Superior temporal gyrus (tissue), 1 donor: ENCODE data around the gene RB1.
"Not testable (repeated sequence)": the region's sequence is repeated elsewhere in the genome, so short reads cannot be mapped to it uniquely, and the experiment has no call there.

Experiments
- DNase-seq: peaks from one replicate; pipeline ENCODE4 v3.0.0-alpha.2; 2016; ENCODE audit errors: extremely low spot score

RB1 gene

DNA sequence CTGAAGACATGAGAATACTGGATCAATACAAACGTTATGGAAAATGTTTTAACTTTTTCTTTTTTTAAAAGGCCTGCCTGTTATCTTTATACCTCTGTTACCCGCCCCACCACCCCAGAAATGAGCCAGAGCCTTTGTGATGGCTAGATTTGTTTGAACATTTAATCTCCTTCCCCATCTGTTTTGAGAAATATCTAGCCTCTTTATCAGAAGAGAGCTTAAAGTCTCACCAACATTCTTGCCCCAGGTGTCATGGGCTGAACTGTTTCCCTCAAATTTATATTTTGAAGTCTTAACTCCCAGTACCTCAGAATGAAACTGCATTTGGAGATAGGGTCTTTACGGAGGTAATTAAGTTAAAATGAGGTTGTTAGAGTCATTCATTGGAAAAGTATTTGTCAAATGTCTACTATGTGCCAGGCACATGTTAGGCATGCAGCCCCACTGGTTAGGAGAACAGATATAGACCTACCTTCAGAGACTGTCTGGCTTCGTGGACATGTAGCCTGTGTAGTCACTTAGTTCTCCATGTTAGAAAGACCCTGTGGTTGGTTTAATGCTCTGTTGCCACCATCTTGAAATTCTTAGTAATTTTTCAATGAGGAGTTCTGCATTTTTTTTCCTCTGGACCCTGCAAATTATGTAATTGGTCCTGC is 6.3 kb upstream of the RB1 start:
- DNase-seq = no peak

DNA sequence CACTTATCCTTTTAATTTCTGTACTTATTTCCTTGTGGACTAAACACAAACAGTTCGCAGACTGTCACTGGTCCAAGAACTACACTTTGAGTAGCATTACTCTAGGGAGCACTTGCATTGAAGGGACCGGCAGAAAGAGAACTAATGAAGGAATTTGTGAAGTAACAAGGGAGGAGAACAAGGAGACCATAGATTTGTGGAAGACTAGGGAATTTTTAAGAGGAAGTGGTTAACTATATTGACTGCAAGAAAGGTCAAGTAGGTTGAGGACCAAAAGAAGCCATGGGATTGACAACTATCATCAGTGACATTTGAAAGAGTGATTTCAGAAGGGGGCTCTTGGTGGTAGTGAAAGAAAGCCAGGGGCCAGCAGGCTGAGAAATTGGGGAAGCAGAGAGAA is 4.0 kb upstream of the RB1 start:
- DNase-seq = no peak

DNA sequence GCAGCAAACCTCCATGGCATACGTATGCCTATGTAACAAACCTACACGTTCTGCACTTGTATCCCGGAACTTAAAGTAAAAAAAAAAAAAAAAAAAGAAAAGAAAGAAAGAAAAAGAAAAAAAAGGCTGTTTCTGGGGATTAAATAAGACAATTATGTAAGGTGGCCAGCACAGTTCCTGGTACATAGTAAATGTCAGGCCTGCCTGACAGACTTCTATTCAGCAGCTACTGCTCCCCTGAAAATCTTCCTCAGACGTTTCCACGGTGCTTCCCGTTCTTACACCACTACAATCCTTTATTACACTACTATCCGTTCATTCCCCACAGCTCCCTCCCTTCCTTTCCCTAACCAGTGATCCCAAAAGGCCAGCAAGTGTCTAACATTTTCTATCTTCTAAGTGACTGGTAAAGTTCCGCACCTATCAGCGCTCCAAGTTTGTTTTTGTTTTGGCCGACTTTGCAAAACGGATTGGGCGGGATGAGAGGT is 636 bp upstream of the RB1 start:
- DNase-seq = peak; percentile 57

DNA sequence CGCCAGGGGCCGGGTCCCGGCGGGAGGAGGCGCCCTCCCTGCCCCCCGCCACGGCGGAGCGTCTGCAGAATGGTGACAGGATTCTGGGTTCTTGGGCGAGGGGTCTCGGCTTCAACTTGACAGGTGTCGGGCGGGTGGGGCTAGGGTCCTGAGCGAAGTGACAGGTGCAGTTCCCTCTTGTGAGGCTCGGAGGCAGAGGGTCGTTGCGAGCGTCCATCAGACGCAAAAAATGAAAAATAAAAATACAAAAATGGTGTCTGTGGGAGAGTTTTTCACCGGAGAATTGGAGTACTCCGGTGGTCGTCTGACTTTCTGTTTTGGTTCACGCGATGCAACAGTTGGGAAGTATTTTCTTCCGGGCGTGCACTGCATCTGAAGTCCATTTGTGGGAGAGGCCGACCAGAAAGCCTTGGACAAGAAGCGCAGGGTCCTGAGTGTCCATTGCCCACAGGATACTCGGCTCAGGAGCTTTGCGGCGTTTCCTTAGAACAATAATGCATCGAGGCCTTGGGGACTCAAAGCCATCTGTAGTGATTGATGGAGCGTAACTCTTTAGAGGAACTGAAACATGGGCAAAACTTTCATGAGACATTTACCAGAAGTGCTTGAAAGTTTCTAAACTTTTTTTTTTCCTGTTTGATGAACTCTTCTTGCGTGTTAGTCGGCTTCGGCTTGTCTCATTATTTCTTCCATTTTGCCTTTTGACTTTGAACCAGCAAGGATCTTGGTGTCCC is 759 bp downstream of the RB1 start:
- DNase-seq = peak; percentile 66

DNA sequence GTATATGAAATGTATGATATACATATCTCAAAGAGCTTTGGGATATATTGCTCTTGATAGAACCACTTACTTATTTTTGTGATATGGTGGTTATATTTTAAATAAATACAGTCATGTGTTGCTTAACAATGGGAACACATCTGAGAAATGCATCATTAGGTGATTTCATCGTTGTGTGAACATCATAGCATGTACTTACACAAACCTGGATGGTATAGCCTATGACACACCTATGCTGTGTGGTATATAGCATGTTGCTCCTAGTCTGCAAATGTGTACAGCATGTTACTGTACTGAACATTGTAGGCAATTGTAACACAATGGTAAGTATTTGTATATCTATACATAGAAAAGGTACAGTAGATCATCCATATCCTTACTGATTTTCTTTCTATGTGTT is 7.7 kb downstream of the RB1 start:
- no peak for DNase-seq

DNA sequence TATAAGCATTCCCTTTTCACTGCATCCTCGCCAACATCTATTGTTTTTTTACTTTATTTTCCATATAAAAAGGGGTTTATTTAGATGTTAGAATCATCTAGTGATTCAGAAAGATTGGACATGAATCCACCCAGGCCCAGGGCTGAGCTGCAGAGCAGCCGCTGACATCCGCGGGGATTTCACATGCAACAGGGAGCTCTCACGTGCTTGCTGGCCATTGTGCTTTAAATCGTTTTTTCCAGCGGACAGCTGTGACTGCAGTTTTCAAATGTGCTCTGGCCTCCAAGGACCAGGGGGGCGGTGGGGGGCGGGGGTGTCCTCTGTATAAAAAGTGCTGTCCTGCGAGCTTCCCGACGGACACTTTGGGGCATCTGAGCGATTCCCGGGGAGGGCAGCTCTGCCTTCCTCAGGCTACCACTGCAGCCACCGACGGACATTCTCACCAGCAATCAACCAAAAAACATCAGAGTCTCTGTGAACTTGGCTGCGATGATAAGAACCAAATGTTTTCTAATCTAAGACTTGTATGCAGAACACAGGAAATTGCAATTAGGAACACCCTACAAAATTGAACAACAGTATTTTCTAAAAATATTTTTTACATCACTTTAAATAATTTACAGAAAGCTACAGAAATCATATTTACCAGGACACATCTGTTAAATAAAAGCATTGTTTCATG is 12.6 kb downstream of the RB1 start:
- DNase-seq = no peak

DNA sequence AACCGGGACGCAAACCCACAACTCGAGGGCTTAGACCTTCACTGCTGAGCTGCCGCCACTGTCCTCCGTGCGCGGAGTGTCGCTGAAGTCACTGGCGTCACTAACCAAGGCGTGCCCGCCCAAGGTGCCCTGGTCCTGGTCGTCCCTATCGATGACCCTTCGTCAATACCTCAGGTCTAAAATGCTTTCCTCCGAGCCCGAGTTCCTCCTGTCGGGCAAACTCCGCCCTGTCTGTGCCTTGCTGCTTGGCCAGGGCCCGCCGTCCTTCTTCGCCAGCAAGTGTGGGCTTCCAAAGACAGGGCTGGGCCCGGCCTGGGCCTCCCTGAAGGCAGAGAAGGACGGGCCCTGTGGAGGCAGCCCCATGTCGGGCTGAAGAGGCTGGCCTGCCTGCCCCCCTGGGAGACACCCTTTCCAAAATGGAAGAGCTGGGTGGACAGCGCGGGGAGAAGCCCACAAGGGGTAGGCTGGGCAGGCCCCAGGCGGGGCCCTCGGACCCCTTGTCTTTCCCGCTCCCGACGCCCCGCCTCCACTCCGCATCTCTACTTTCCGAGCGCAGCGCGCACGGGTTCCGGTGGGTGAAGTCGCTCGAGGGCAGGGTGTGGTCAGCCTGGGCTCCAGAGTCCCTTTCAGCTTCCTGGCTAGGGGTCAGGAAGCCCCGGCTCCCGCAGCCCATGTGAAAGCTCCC is 13.4 kb downstream of the RB1 start:
- no peak for DNase-seq

DNA sequence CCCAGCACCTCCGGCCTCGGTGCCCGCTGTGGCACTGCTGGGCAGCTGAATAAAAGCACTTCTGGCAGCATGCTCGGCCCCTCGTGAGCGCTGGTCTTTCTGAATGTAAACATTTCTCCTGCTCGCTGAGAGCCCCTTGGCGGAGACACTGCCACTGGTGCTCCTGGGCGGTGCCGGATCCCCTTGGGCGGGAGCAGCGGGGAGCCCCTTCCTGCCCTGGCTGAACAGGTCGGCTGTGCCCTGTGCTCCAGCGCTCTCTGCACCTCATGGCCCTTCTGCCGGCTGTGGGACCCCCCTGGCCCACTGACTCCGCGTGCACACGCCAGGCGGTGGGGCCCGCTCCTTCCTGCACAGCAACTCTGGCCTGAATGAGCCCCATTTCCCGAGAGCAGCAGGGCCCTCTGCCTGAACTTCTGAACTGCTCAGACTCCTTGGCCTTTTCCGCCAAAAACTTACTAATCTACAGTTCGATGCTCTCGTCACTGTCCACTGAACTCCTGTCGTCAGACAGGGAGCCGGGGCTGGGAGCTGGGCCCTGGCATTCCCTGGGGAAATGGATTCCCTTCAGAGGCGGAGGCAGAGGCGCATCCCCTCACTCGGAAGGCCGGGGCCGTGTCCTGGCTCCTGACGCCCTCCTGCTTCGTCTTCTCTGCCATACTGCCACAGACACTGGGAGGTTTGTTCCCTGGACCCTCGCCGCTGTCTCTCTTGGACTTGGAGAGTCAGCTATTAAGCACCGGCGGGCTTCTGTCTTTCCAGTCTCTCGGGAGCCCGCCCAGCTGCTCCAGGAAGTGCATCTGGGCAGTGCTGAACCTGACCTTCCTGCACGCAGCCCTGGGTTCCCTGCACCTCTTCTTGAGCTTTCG is 14.2 kb downstream of the RB1 start:
- no peak for DNase-seq

DNA sequence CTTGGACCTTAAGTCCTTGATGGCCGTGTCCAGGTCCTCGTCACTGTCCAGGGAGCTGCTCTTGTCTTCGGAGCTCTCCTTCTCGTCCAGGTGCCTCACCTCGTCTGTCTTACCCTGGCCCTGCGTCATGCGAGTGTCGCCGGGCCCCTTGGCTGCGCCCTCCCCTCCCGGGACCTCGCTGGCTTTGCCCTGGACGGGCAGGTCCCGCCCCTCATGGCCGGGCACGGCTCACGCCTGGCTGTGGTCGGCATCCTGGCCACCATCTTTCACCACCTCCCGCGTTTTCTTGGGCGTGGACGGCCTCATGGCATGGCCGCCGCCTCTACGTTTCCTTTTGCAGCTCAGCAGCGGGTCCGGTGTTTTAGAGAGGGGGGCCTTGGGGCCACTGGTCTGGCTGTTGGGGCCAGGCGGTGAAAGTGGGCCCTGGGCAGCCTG is 14.8 kb downstream of the RB1 start:
- no peak for DNase-seq

DNA sequence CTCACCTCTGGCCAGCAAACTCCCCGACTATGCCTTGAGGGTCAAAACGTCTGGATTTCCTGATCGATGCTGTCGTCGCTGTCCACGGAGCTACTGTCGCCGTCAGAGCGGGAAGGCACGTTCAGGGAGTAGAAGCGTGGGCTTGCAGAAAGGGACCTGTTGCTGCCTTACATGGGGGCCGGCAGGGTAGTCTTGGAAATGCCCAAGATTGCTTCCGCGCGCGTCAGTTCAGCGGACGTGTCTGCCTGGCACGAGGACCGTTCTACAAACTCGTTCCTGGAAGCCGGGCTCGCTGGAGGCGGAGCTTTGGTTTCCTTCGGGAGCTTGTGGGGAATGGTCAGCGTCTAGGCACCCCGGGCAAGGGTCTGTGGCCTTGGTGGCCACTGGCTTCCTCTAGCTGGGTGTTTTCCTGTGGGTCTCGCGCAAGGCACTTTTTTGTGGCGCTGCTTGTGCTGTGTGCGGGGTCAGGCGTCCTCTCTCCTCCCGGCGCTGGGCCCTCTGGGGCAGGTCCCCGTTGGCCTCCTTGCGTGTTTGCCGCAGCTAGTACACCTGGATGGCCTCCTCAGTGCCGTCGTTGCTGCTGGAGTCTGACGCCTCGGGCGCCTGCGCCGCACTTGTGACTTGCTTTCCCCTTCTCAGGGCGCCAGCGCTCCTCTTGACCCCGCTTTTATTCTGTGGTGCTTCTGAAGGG is 15.4 kb downstream of the RB1 start:
- DNase-seq = no peak

DNA sequence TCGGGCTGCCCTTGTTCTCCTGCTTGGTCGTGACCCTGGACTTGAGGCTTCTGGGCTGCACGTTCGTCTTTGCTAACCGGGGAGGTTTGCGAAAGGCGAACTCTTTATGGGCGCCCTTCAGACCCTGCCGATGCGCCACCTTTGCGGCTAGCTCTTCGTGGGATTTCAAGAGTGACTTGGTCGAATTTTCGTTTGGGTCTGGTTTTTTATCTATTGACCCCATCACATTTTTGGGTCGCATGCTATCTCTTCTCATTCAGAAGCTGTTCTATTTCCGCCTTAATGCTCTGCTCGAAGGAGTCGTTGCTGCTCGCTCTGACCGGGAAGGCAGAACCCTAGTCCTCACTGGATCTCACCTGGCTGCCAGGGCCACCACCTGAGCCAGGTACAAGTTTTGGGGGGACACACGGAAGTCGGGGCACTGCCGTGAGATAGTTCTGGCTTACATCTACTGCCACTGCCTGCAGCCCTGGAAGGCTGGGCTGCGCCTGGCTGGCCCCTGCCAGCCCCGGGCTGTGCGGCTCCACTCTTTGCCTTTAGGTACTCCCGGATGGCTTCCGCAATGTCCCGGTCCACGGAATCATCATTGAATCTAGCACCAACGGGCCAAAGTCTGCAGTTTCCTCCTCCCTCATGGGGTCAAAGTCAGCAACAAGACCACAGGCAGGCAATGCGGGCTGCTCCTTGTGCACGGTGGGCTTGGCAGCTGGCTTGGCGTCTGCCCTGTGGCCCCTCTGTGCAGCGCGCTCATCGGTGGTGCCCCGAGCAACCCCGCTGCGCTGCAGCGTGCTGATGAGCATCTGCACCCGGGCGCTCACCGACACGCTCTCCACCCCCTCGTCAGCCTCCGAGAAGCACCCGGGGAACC is 16.2 kb downstream of the RB1 start:
- DNase-seq = no peak

DNA sequence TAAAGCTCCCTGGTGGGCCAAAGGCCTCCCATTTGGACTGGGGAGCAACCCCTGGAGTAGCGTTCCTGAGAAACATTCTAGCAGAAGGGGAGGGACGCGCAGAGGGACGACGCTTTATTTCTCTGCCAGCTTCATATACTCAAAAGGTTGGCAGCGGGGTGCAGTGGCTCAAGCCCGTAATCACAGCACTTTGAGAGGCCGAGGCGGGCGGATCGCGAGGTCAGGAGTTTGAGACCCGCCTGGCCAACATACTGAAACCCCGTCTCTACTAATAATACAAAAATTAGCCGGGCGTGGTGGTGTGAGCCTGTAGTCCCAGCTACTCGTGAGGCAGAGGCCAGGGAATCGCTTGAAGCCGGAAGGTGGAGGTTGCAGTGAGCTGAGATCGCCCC is 16.8 kb downstream of the RB1 start:
- no peak for DNase-seq

DNA sequence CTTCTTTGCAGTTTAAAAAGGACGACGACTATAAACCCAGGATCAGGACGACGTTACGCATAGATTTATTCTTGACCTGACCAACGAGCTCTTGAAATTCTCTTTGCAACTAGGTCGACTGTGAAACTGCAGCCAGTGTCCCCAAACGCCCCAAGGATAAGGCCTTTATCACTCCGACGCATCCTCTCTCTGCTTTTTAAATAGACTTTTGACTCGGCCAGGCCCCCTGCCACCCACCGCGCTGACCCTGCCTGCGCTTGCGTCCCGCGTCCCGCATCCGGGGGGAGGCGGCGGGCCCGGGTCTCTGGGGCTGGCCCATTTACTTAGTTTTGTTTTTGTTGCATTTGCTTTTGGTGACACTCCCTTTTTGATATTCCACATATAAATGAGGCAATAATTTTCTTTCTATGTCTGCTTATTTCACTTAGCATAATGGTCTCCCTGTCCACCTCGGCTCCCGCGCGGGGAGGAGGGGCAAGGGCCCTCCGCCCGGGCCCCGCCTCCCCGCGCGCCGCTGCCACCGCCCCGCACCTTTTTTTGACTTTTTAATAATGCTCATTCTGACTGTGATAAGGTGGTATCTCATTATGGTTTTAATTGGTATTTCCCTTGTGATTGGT is 17.4 kb downstream of the RB1 start:
- DNase-seq = no peak

DNA sequence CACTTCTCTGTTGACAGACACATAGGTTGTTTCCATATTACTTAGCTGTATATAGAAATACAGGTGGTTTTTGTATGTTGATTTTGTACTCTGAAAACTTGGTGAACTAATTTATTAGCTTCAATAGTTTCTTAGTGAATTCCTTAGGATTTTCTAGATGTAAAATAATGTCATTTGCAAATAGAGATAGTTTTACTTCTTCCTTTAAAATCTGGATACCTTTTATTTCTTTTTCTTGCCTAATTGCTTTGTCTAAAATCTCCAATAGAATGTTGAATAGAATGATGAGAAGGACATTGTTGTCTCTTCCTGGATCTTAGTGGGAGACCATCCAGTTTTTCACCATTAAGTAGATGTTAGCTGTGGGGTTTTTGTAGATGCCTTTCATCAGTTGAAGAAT is 18.7 kb downstream of the RB1 start:
- DNase-seq = no peak

DNA sequence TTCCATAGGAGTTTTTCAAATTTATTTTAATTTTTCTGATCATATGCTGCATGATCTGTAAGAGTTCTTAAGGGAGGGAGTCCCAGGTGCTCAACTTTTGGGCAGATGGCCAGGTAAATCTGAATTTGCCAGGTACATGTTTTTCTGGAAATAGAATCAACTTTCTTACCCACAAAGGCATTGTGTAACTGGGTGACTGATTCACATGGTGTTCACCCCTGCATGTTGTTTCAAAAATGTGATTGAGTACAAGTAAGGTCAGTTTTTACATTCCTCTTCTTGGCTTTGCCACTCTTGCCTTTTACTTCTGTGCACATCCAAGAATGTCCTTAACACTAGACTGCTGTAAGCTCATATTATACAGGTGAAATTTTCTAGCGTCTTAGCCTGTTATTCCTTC is 30.4 kb downstream of the RB1 start:
- DNase-seq = no peak

DNA sequence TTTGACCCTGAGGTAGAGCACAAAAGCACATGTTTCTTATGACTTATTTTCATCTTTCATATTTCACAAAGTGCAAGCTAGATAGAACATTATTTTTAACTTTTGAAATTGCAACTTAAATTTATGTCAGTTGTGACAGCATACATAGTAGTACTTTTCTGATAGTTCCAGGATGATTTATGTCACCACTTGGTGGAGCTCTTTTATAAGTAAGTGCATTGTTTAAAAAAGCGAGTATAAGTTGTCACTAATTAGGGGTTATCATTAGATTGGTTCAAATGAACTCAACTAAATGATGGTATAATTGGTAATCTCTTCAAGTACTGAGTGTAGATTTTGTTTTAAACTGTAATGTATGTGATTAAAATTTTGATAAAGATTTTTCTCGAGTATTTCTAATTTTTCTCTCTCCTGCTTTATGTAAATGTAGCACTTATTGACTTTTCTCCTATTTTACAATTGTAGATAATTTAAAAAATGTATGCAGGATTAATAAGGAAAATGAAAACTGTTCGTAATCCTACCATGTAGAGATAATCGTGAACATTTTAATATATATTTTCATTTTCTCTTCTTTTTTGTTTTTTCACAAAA is 31.1 kb downstream of the RB1 start:
- peak; percentile 89 for DNase-seq

DNA sequence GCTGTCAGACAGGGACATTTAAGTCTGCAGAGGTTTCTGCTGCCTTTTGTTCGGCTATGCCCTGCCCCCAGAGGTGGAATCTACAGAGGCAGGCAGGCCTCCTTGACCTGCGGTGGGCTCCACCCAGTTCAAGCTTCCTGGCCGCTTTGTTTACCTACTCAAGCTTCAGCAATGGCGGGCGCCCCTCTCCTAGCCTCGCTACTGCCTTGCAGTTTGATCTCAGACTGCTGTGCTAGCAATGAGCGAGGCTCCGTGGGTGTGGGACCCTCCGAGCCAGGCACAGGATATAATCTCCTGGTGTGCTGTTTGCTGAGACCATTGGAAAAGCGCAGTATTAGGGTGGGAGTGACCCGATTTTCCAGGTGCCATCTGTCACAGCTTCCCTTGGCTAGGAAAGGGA is 35.6 kb downstream of the RB1 start:
- DNase-seq = not testable (repeated sequence)

DNA sequence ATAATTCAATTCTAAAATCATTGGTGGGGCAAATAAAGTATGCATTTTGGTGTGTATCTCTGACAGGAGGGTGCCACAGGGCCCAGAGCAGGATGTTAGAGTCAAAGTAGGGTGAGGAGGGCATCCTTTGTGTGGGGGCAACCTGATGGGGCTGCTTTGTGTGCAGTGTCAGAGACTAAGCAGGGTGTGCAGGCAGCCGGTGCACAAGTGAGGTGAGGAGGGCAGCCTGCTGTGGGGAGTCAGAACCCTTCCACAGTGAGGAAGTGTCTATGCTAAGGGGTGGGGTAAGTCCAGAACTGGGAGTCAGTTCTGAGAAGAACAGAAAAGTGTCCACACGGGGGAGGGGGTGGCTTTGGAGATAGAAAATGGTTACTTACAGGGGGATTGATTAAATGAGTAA is 40.7 kb downstream of the RB1 start:
- no peak for DNase-seq

DNA sequence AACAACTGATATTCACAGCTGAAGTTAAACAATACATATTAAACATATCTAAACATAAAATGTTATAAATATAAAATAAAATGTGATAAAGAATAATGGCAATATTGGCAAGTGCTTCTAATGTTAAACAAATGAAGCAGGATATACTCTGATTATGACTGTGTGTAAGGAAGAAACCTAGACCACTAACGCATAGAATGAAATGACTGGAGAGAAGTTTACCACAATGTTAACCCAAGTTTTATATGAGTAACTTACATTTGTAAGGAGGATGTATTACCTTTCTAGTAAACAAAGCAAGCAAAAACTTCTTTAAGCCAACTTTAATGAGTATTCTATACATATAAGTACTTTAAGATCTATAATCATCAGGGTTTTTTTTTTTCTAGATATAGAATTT is 43.0 kb downstream of the RB1 start:
- DNase-seq = no peak
